ENCODE data around the gene AAGAB. TPM values are rescaled to one million over a fixed set of nuclear protein-coding genes. Genes with fewer than 3 reads are reported as not detected.

AAGAB gene
- total and polyA plus RNA-seq, 4 donors = 40.9 to 47.6 (median 42.9) TPM

DNA sequence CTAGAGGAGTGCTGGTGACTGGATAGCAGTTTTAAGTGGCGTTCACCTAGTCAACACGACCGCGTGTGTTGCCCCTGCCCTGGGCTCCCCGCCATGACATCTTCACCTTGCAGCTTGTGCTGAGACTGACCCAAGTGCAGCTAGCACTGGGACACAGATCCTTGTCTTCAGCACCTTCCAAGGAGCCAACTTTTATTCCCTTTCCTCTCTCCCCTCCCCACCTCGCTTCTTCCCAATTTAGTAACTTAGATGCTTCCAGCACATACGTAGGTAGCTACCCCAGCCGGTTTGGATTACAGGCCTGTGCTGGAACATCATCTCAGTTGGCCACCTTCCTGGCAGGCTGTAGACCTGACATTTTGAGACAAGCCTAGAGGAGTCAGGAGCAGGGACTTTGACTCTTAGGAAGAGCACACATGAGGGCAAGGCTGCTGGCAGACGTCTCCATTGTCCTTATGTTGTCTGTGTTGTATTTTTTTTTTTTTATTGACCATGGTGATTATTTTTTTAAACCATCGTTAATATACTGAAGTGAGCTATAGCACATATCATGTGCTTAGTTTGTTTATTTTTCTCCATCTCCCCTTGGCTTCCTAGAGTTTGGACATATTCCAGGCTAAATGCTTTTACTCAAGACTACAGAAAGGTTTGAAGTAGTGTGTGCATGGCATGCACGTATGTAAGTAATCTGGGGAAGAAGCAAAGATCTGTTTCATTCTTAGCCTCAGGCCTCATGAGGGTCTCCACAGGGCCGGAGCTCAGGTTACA lies 61.1 kb downstream of the AAGAB start:
- no peak for DNase-seq (ENCODE audit: low read depth in 4 of 6, low spot score in 6 of 6)
- Histone ChIP-seq H3K27me3 (ENCODE audit: control insufficient read depth, insufficient read depth, low read length) (no peaks in the 10 kb centered on the region), H3K36me3 (ENCODE audit: control insufficient read depth, insufficient read depth, low read length) (peaks cover 26% of the 10 kb centered on the region), H3K4me1 (ENCODE audit: control insufficient read depth, insufficient read depth, low read length) (peaks cover 10% of the 10 kb centered on the region), H3K27ac (ENCODE audit: low read depth, low read length) (no peak overlapping the region), H3K9me3 (ENCODE audit: control insufficient read depth, insufficient read depth, low read length) (no peaks in the 10 kb centered on the region), H3K4me3 (ENCODE audit: low read depth, low read length) (no peak overlapping the region)
- WGBS (ENCODE audit: insufficient coverage) = 89% methylated on average over 10 of the region's 12 CpGs

DNA sequence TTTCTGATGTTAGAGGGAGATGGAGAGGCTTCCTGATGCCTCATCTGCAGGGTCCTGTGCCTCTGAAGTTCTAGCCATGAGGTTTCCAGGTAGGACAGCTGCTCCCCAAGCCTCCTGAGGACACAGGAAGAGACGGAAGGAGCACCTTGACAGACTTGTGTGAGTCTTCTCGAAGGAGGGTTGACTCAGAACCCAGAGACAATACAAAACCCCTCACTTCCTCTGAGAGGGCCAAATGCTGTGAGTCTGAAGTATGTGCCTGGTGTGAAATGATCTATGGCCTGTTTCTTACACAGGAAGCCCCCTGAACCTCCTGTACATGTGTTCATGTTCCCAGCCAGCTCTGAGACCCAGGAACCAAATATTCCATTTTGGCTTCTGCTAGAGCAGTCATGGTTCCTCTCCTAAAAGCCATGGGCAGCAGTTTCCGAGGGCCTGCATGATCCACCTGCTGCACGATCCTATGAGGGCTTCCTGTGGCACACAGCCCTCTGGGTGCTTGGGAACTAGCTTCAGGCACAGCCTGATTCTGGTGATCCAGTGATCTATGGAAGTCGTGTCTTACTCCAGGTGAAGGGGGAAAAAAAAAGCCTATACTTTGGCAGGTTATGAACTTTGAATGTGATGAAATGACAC lies 62.2 kb downstream of the AAGAB start:
- WGBS (ENCODE audit: insufficient coverage) = 89% methylated on average over 4 of the region's 5 CpGs
- no peak for DNase-seq (ENCODE audit: low read depth in 4 of 6, low spot score in 6 of 6)
- Histone ChIP-seq H3K27ac (ENCODE audit: low read depth, low read length) (no peak overlapping the region), H3K4me3 (ENCODE audit: low read depth, low read length) (no peak overlapping the region), H3K36me3 (ENCODE audit: control insufficient read depth, insufficient read depth, low read length) (peaks cover 35% of the 10 kb centered on the region), H3K9me3 (ENCODE audit: control insufficient read depth, insufficient read depth, low read length) (no peaks in the 10 kb centered on the region), H3K4me1 (ENCODE audit: control insufficient read depth, insufficient read depth, low read length) (peaks cover 10% of the 10 kb centered on the region), H3K27me3 (ENCODE audit: control insufficient read depth, insufficient read depth, low read length) (no peaks in the 10 kb centered on the region)

DNA sequence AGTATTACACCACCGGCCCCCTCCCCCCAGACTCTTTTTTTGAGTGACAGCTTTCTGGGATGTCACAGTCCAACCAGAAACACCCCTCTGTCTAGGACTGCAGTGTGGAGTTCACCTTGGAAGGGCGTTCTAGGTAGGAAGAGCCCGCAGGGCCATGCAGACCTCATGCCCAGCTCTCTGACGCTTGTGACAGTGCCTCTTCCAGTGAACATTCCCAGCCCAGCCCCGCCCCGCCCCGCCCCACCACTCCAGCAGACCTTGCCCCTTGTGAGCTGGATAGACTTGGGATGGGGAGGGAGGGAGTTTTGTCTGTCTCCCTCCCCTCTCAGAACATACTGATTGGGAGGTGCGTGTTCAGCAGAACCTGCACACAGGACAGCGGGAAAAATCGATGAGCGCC lies 63.6 kb downstream of the AAGAB start:
- WGBS (ENCODE audit: insufficient coverage) = 50% methylated on average over 2 of the region's 11 CpGs
- Histone ChIP-seq H3K4me1 (ENCODE audit: control insufficient read depth, insufficient read depth, low read length) (peaks cover 16% of the 10 kb centered on the region), H3K4me3 (ENCODE audit: low read depth, low read length) (no peak overlapping the region), H3K9me3 (ENCODE audit: control insufficient read depth, insufficient read depth, low read length) (no peaks in the 10 kb centered on the region), H3K27ac (ENCODE audit: low read depth, low read length) (no peak overlapping the region), H3K27me3 (ENCODE audit: control insufficient read depth, insufficient read depth, low read length) (no peaks in the 10 kb centered on the region), H3K36me3 (ENCODE audit: control insufficient read depth, insufficient read depth, low read length) (peaks cover 43% of the 10 kb centered on the region)
- DNase-seq (ENCODE audit: low read depth in 4 of 6, low spot score in 6 of 6) = no peak

DNA sequence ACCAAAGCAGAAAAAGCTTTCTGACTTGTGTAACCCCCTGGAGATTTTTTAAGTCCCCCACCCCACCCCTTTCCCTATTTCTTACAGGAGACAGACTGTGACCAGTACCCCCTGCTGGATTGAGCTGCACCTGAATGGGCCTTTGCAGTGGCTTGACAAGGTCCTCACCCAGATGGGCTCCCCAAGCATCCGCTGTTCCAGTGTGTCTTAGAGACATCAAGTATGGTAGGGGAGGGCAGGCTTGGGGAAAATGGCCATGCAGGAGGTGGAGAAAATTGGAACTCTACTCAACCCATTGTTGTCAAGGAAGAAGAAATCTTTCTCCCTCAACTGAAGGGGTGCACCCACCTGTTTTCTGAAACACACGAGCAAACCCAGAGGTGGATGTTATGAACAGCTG lies 64.1 kb downstream of the AAGAB start:
- Histone ChIP-seq H3K4me1 (ENCODE audit: control insufficient read depth, insufficient read depth, low read length) (peaks cover 16% of the 10 kb centered on the region), H3K27ac (ENCODE audit: low read depth, low read length) (no peak overlapping the region), H3K9me3 (ENCODE audit: control insufficient read depth, insufficient read depth, low read length) (no peaks in the 10 kb centered on the region), H3K4me3 (ENCODE audit: low read depth, low read length) (no peak overlapping the region), H3K36me3 (ENCODE audit: control insufficient read depth, insufficient read depth, low read length) (peaks cover 43% of the 10 kb centered on the region), H3K27me3 (ENCODE audit: control insufficient read depth, insufficient read depth, low read length) (no peaks in the 10 kb centered on the region)
- DNase-seq (ENCODE audit: low read depth in 4 of 6, low spot score in 6 of 6) = no peak
- no CpG with 5 or more reads among the region's 2 CpGs for WGBS (ENCODE audit: insufficient coverage)

DNA sequence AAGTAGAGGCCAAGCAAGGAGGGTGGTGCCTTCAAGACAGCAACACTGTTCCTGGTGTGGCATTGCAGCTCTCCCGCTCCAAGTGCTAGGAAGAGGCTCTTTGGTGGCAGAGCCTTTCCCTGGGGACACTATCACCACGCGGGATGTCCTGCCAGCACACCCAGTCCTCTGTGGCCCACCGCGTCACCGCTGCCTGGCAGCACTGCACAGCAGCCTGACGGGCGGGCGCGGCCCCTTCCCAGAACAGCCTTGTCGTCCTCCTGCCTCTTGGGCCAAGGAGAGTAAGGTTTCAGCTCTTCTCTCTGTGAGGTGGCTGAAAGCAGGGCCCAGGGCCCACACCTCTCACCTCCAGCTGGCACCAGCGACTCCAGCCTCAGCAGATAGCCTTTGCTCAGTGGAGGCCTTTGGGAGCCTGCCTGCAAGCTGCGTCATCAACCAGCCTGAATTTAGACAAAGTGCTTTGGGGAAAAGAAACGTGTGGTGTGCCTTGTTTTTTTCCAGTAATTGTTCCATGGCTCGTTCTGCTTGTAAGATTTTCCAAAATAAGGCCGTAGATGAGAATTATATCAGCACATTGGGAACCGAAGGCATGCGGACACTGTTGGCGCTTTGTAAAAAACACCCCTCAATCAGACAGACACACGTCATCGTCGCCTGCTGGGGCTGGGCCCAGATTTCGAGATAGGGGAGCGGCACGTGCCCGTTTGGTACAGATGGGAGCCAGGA lies 65.0 kb downstream of the AAGAB start:
- H3K4me3 ChIP-seq (ENCODE audit: low read depth, low read length) = no peak overlapping the region
- DNase-seq (ENCODE audit: low read depth in 4 of 6, low spot score in 6 of 6) = no peak
- H3K27ac ChIP-seq (ENCODE audit: low read depth, low read length) = peak overlapping the region; percentile 80
- no peaks in the 10 kb centered on the region for H3K9me3 ChIP-seq (ENCODE audit: control insufficient read depth, insufficient read depth, low read length)
- 88% methylated on average over 26 of the region's 26 CpGs for WGBS (ENCODE audit: insufficient coverage)
- peaks cover 16% of the 10 kb centered on the region for H3K4me1 ChIP-seq (ENCODE audit: control insufficient read depth, insufficient read depth, low read length)
- H3K27me3 ChIP-seq (ENCODE audit: control insufficient read depth, insufficient read depth, low read length) = no peaks in the 10 kb centered on the region
- peaks cover 47% of the 10 kb centered on the region for H3K36me3 ChIP-seq (ENCODE audit: control insufficient read depth, insufficient read depth, low read length)

DNA sequence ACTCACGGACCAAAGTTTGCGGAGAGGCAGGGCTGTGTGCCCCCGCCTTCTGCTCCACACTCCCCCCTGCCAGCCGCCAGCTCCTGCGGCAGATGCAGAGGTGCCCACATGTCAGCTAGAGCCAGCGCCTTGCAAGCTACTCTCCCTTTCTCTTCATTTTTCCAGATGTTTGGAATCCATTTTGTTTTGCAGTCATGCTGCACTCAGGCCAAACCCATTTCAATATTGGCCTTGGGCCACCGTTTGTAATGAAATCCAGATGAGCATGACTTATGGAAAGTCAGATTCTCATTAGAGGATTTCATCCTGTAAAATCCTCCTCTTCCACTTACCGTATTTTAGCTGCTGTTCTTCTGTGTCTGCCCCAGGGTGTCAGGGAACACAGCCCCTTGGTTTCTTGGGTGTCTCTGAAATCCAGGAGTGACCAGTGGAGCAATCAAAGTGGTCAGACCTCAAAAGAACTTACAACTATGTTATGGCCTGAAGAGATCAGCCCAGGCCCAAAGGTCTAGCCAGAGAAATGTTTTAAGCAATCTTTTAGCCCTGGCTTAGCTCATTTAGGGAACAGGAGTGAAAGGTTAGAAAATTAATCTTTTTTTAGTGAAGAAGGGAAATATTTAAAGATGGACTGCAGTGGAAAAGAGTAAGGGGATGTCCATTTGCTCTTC lies 65.8 kb downstream of the AAGAB start:
- peaks cover 50% of the 10 kb centered on the region for H3K36me3 ChIP-seq (ENCODE audit: control insufficient read depth, insufficient read depth, low read length)
- H3K4me3 ChIP-seq (ENCODE audit: low read depth, low read length) = no peak overlapping the region
- peak overlapping the region; percentile 80 for H3K27ac ChIP-seq (ENCODE audit: low read depth, low read length)
- peaks cover 16% of the 10 kb centered on the region for H3K4me1 ChIP-seq (ENCODE audit: control insufficient read depth, insufficient read depth, low read length)
- no peaks in the 10 kb centered on the region for H3K27me3 ChIP-seq (ENCODE audit: control insufficient read depth, insufficient read depth, low read length)
- WGBS (ENCODE audit: insufficient coverage) = 90% methylated on average over 8 of the region's 8 CpGs
- peak in 2 of 6 donors; percentile 50 to 71 for DNase-seq (ENCODE audit: low read depth in 4 of 6, low spot score in 6 of 6)
- no peaks in the 10 kb centered on the region for H3K9me3 ChIP-seq (ENCODE audit: control insufficient read depth, insufficient read depth, low read length)

DNA sequence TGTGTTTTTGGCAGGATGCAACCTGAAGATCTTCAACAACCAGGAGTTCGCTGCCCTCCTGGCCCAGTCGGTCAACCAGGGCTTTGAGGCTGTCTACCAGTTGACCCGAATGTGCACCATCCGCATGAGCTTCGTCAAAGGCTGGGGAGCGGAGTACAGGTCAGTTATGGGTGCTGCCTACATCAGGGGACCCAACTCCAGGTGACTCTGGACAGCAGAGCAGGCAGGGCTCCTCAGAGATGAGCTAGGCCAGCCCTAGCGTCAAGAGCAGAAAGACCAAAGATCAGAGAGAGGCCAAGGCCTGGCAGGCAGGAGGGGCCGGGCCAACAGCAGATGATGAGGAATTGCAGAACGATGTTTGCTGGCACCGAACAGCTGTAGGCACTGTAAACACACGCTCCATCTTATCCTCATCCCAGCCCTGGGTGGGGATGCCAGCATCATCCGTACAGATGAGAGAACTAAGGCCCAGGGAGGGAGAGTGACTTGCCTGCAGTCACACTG lies 67.1 kb downstream of the AAGAB start:
- Histone ChIP-seq H3K36me3 (ENCODE audit: control insufficient read depth, insufficient read depth, low read length) (peaks cover 48% of the 10 kb centered on the region), H3K4me3 (ENCODE audit: low read depth, low read length) (no peak overlapping the region), H3K4me1 (ENCODE audit: control insufficient read depth, insufficient read depth, low read length) (peaks cover 16% of the 10 kb centered on the region), H3K27ac (ENCODE audit: low read depth, low read length) (no peak overlapping the region), H3K9me3 (ENCODE audit: control insufficient read depth, insufficient read depth, low read length) (no peaks in the 10 kb centered on the region), H3K27me3 (ENCODE audit: control insufficient read depth, insufficient read depth, low read length) (no peaks in the 10 kb centered on the region)
- DNase-seq (ENCODE audit: low read depth in 4 of 6, low spot score in 6 of 6) = no peak
- WGBS (ENCODE audit: insufficient coverage) = 95% methylated on average over 12 of the region's 12 CpGs

DNA sequence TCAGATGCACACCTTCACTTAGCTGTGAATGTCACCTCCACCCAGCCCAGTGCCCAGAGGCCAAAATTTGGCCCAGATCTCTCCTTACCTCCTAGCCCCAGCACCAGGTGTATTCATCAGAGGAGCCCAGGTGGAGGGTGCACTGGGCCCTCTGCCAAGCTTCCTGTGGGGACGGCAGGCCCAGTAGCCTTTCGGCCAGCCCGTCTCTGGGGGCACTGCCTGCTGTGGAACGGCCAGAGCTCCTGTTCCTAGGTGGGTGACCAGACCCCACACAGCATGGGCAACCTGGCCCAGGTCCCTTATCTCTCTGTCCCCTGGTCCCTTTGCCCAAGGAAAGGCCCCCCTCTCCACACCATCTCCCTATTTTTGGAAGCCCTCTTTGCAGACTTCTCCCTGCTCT lies 67.8 kb downstream of the AAGAB start:
- H3K9me3 ChIP-seq (ENCODE audit: control insufficient read depth, insufficient read depth, low read length) = no peaks in the 10 kb centered on the region
- no peak overlapping the region for H3K4me3 ChIP-seq (ENCODE audit: low read depth, low read length)
- H3K27ac ChIP-seq (ENCODE audit: low read depth, low read length) = no peak overlapping the region
- no peaks in the 10 kb centered on the region for H3K27me3 ChIP-seq (ENCODE audit: control insufficient read depth, insufficient read depth, low read length)
- peaks cover 48% of the 10 kb centered on the region for H3K36me3 ChIP-seq (ENCODE audit: control insufficient read depth, insufficient read depth, low read length)
- 79% methylated on average over 4 of the region's 4 CpGs for WGBS (ENCODE audit: insufficient coverage)
- H3K4me1 ChIP-seq (ENCODE audit: control insufficient read depth, insufficient read depth, low read length) = peaks cover 16% of the 10 kb centered on the region
- DNase-seq (ENCODE audit: low read depth in 4 of 6, low spot score in 6 of 6) = no peak

DNA sequence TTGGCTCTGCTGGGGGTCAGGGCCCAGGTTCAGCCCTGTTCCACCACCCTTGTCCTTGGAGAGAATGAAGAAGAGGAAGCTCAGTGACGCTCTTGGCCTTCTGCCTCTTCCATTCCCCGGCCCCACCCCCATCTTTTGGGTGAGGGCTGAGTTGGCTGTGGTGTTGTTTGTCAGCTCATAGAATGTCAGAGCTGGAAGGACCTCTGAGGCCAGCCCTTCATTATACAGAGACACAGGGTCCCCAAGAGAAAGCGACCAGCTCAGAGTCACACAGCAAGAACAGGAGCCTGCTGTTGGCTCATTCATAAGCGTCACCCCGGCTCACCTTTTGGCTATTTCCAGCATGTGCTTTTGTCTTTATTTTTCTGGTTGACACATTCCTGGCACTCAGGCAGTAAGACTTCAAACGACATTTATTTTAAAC lies 68.2 kb downstream of the AAGAB start:
- H3K27ac ChIP-seq (ENCODE audit: low read depth, low read length) = no peak overlapping the region
- no peak for DNase-seq (ENCODE audit: low read depth in 4 of 6, low spot score in 6 of 6)
- H3K4me1 ChIP-seq (ENCODE audit: control insufficient read depth, insufficient read depth, low read length) = peaks cover 16% of the 10 kb centered on the region
- H3K27me3 ChIP-seq (ENCODE audit: control insufficient read depth, insufficient read depth, low read length) = no peaks in the 10 kb centered on the region
- H3K9me3 ChIP-seq (ENCODE audit: control insufficient read depth, insufficient read depth, low read length) = no peaks in the 10 kb centered on the region
- 73% methylated on average over 4 of the region's 6 CpGs for WGBS (ENCODE audit: insufficient coverage)
- no peak overlapping the region for H3K4me3 ChIP-seq (ENCODE audit: low read depth, low read length)
- peaks cover 48% of the 10 kb centered on the region for H3K36me3 ChIP-seq (ENCODE audit: control insufficient read depth, insufficient read depth, low read length)
